SK-N-SH (cell line): Measurements from ENCODE around the gene TUBA4B.
"Not testable (repeated sequence)": the region's sequence is repeated elsewhere in the genome, so short reads cannot be mapped to it uniquely, and the experiment has no call there.

Experiments
- CTCF ChIP-seq: fragments of 200-600 bp; sonication (generic); IDR thresholded peaks from 2 replicates; pipeline ENCODE4 v1.6.1; 2017; ENCODE audit warnings: antibody characterized with exemption, mild to moderate bottlenecking, moderate library complexity
- REST ChIP-seq: IDR thresholded peaks from 2 replicates; pipeline ENCODE4 v1.6.1; 2012; ENCODE audit warnings: mild to moderate bottlenecking, low read depth, low read length, moderate library complexity
- USF2 ChIP-seq: fragments of 150-350 bp; IDR thresholded peaks from 2 replicates; pipeline ENCODE4 v1.6.1; 2017; ENCODE audit warnings: antibody characterized with exemption, low read length, low read depth, borderline replicate concordance

GRCh38 chr2:219287116-219287440 is 34.0 kb downstream of the TUBA4B start:
- not testable (repeated sequence) for TF ChIP-seq CTCF, REST, USF2
